Measurements from ENCODE around the gene SEL1L.
"Not testable (repeated sequence)": the region's sequence is repeated elsewhere in the genome, so short reads cannot be mapped to it uniquely, and the experiment has no call there.

The SEL1L gene

DNA sequence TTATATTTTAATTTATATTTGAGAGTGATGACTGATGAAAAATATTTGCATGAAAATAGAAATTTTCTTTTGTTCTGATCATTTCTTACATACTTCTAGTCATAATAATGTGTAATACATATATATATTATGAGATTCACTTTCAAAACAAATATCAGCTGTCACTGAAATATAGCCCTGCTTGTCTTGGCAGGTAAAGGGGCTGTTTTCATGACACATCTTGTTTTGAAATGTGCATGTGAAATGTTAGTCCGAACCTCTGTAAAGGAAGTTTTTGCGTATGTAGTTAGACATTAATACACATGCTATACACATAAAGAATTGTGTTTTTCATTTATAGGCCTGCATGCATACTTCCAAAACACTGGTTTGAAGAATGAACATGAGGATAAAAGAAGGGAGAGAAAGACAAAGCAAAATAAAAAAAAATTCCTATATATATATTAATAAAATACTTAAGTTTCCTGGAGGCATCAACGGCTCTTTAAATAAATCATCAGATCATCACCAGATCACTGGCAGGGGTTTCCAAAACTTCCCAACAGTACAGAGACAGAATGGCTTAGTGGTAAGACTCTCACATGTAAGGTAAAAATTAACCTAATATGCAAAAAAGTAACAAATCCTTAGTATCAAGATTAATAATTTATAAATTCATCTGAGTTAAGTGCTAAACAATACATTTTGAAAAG lies 60.1 kb downstream of the SEL1L start:
- no peak for DNase-seq

DNA sequence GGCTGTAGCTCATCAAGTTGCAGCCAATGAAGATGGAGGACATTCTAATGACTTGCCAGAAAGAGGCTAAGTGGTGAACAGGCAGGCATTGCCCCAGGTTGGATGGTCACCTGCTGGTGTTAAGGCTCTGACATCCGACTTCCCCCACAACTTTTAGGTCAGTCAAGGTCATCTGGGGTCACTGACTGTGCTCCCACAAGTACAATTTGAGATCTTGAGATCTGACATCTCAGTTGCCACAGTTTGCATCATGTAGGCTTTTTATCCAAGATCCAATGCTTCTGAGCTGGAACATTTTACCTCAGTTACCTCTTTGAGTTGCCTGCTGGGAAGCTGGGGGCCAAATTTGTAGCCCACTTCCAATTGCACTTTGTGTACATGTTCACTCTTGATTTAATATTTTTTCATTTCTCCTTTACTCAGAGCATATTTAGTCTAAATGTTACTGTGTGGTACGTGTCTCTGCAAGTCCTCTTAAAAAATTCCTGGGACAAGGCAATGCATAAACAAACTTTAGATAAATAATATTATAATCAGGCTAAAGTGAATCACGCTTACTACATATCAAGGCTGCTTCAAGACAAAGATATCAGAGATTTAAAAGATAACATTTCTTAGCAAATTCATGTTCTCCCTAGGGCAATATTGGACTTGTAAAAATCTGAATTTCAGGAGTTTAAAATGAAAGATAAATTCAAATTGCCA lies 61.4 kb downstream of the SEL1L start:
- no peak for DNase-seq

DNA sequence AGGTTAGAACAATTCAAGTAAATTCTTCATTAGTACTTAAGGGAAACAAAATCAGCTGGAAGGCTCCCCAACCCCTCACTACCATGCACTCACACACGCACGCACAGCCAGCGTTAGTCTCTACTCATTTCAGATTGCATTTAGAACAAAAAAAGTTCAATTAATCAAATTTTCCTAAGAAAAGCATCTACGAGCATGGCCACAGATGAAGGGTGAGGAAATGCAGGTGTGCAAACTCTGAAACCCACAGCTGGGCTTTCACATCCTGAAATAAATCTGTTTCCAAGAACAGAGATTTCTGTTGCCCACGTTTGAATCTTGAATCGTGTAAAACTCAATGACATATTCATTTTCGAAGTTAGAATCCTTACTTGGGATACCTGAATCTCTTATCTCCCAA lies 62.6 kb downstream of the SEL1L start:
- DNase-seq, result no peak

DNA sequence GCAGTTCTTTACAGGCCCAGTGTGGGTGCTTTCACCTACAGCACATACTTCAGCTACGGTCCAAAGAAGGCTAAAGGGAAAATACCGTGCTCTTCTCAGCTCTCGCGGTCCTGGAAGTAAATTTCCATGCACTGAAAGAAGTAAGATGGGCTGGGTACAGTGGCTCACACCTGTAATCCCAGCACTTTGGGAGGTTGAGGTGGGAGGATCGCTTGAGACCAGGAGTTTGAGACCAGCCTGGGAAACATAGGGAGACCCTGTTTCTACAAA lies 63.2 kb downstream of the SEL1L start:
- not testable (repeated sequence) for DNase-seq

DNA sequence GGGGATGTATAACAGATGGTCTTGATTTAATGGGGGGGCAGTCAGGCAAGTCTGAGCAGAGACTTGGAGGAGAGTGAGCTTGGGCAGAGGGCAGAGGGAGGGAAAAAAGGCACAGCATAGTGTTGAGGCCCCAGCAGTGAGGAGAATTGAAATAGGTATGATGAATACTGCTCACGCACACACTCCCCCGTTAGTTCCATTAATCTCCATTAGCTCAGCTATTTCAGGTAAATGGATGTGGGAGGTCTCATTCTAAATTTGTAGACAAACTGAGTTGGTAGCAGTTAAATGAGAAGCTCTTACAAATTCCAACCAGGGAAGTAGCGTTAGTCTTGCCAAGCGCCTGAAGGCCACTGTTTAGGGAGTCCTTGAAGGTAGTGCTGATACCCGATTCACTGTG lies 66.8 kb downstream of the SEL1L start:
- no peak for DNase-seq

DNA sequence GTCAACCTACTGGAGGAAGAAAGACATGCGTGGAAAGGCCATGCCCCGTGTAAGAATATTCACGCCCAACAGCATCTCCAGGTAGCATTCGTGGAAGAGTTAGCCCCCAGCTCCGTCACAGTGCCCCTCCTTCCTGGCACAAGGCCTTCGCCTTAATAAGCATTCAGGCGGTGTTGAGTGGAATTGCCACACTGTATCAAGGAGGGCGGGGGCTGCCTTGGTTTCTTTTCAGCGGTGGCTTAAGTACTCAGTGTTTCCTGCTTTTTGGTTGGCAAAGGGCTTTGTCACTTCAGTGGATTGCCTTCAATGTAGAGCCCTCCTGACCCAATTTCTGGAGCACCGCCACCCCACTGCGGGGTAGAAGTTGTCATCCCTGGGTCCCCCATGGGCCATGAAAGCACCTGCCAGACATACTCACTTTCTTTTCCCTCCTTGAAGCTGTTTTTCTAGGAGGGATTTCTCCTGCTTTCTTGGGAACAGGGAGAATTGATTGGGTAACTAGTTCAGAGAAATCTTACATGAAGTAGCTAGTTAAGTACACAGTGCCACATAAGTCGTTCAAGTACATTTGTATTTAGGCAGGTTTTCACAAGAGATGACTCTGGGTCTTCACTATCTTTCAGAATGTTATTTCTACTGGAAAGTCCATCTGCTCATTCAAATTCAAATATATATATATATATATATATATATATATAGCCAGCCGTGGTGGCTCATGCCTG lies 68.0 kb downstream of the SEL1L start:
- DNase-seq, result no peak

DNA sequence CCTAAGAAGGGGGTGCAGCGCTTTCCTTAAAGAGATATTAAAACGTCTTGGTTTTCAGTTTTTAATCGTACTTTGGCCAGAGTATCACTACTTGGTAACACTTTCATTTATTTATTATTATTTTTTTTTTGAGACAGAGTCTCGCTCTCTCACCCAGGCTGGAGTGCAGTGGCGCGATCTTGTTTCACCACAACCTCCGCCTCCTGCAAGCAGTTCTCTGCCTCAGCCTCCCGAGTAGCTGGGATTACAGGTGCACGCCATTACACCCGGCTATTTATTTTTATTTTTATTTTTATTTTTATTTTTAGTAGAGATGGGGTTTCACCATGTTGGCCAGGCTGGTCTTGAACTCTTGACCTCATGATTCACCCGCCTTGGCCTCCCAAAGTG lies 68.7 kb downstream of the SEL1L start:
- not testable (repeated sequence) for DNase-seq

DNA sequence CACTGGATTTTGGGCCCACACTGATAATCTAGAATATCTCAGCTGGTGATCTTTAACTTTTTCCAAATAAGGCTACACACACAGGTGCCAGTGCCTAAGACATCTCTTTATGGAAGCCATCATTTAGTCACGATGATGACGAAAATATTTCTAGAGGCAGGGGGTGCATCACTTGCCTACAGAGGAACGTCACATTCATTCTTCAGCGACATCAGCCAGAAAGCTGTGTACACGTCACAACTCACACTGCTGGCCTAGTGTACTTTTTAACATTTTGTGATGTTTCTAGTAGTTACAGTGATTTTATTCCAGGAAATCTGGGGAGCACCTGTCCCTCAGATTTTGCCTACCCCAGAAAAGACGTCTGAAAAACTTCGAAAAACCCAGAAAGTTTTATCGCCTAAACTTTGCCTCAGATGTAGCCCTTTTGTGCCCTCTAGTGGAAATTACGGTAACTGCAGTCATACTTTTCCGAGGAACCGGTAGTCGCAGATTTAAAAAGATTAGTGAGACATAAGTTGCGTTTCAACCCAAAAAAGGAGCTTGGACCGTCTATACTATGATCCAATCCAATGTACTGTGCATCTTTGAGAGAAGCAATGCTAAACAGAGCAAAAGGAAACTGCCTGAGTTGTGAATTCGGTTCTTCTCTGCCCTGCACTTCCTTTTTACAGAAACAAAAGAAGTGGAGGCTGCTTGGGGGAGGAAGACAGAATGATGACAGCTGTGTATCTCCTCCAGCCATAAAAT lies 69.2 kb downstream of the SEL1L start:
- no peak for DNase-seq

DNA sequence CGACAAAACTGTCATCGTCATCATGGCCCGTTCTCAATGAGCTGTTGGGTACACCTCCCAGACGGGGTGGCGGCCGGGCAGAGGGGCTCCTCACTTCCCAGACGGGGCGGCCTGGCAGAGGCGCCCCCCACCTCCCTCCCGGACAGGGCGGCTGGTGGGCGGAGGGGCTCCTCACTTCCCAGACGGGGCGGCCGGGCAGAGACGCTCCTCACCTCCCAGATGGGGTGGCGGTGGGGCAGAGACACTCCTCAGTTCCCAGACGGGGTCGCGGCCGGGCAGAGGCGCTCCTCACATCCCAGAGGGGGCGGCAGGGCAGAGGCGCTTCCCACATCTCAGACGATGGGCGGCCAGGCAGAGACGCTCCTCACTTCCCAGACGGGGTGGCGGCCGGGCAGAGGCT lies 71.3 kb downstream of the SEL1L start:
- DNase-seq, result not testable (repeated sequence)

DNA sequence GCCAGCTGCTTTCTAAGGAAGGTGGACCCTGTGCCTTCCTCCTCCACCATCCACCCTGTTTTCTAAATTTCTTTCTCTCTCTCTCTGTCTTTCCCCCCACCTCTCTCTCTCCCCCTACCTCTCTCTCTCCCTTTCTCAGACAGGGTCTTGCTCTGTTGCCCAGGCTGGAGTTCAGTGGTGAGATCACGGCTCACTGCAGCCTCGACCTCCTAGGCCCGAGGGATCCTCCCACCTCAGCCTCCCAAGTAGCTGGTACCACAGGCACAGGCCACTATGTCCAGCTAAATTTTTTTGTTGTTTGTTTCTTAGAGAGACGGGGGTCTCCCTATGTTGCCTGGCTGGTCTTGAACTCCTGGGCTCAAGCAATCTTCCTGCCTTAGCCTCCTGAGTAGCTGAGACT lies 73.7 kb downstream of the SEL1L start:
- no peak for DNase-seq

DNA sequence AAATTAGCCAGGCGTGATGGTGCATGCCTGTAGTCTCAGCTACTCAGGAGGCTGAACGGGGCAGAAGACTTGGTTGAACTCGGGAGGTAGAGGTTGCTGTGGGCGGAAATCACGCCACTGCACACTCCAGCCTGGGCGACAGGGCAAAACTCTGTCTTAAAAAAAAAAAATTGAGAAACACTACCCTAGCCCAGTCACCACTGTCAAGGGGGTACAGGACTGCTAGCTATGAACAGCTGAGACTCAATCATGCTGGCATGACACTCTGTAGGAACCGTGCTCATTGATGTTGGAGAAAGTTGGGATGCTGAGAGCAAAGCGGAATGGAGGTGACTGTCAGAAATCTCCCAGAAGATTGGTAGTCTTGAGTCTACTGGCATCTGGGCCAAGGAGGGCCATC lies 75.3 kb downstream of the SEL1L start:
- DNase-seq, result no peak

DNA sequence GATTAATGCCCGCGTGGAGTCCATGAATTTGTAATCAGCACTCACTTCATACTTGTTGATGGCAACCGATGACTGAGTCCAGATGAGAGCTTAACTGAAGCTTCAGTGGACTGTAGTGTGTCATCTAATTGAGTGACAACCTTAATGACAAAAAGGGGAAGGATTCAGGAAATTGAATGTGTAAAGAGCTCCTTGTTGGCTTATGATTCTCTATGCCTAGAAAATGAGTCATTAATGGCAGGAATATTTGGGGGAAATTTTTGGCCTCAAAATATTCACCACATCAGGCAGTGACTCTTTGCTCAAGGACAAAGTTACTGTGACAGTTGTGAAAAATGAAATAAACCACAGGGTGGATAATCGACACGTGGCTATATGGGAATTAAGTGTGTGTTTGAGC lies 78.3 kb downstream of the SEL1L start:
- DNase-seq, result no peak

DNA sequence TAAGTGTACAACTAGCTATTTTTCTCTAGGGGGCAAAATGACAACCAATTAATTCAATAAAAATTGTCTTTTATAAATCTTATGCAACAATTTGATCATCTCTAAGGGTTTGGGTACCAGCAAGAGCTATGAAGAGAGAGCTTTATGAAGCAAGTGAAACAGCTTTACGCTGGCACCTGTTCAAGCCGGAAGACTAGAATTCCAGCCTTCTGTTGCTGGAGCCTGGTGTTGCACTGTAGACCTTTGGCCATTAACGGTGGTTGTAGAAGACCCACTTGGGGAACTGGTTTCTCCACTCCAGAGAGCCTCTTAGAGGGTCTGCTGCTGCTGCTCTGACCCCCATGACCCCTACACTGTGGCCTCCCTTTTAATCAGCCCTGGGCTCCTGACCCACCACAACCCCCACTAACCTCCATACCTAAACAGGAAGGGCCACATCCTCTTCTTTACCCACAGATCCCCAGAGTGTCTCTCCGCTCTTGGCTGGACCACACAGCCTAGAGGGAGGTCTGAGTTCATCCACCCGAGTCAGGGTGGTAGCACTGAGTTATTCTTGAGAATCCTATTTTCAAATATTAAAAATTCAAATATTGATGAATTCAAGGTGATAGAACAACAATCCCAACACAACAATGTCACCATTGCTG lies 79.0 kb downstream of the SEL1L start:
- DNase-seq, result no peak

DNA sequence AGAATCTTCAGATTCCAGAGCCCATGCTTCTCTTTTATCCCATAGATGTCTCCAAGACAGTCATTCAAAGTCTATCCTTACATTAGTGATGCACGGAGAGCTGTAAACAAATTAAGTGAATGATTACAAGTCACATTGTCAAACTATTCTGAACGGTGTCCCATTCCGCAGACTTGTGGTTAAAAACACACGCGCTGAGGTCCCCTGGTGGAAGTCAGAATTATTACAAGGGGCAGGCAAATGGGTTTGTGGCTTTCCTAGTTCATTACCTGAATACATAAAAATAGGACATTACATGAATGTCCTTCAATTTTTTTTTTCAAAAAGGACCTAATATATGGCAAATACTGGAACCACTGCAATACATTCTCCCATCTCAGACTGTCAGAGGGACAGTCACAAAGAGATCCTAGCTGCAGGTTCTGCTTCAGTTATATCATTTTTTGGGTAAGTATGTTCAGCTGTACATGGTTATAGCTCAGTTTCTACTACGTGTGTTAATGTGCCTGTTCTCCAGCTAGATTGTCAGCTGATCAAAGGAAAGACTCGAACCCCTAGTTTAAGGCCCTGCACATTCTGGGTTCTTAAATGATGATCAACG lies 80.4 kb downstream of the SEL1L start:
- peak; percentile 79 for DNase-seq

DNA sequence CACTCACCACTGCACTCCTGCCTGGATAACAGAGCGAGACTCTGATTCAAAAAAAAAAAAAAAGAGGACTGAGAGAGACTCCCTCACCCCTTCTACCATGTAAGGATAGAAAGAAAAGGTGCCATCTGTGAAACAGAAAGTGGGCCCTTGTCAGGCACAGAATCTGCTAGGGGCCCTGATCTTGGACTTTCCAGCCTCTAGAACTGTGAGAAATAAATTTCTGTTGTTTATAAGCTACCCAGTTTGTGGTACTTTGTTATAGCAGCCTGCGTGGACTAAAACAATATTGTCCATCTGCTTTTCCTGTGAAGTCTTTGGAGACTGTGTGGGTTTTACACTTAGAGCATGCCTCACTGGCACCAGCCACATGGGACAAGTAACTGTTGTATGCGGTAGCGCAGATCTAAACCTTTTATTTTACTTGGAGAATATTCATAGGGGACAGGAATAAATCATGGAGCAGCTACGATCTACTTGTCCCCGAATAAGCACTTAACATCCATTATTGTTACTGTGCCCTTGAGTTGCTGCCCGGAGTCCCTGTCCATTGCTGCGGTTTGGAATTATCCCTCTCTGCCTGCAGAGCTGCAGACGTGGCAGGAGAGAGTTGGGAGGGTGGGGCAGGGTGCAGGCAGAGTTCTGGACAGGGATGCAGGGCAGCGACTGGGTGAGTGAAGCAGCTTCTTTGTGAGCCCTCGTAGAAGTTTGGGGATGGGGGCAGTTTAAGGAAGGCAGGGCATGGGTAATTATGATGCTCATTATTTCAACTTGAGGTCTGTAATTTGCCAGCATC lies 81.1 kb downstream of the SEL1L start:
- no peak for DNase-seq

DNA sequence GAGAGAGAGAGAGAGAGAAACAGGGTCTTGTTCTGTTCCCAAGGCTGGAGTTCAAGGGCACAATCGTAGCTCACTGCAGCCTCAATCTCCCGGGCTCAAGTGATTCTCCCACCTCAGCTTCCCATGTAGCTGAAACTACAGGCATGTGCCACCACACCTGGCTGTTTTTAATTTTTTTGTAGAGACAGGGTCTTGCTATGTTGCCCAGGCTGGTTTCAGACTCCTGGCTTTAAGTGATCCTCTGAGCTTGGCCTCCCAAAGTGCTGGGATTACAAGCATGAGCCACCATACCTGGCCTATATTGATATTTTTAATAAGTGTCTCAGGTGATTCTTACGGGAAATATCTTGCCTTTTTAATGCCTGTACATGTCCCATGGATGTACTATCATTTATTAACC lies 82.7 kb downstream of the SEL1L start:
- DNase-seq, result no peak

DNA sequence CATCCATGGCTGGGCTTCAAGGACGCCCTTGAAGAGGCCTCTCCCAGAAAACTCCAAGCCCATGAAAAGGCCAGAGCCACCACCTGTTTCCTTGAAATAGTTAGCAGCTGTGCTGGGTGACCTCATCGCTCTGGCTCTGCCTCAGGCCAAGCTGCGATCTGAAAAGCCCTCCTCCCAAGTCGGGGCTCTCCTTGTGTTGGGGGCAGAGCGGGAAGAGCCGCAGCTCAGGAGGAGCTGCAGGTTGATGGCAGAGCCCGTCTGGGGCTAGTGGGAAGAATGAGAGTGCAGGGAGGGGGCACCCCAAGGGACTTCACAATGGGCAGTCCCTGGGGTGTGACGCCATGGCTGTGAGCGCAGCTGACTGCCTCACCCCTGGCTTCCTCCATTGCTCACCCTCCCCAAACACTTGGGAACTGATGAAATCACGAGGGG lies 83.5 kb downstream of the SEL1L start:
- no peak for DNase-seq

DNA sequence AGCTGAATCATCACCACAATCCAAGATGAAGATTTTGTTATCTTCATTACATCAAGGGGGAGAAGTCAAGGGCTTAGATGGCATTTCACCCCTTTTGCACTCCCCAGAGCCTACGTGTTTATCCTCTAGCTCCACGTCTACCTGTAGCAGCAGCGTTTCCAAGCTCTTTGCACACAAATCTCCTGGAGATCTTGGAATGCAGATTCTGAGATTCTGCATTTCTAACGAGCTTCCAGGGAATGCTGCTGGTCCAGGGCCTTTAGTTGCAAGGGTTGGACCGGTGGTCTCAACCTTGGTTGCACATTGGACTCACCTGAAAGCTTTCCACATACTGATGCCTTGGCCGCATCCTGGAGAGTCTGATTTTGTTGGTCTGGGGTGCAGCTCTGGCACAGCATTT lies 84.1 kb downstream of the SEL1L start:
- DNase-seq, result no peak

DNA sequence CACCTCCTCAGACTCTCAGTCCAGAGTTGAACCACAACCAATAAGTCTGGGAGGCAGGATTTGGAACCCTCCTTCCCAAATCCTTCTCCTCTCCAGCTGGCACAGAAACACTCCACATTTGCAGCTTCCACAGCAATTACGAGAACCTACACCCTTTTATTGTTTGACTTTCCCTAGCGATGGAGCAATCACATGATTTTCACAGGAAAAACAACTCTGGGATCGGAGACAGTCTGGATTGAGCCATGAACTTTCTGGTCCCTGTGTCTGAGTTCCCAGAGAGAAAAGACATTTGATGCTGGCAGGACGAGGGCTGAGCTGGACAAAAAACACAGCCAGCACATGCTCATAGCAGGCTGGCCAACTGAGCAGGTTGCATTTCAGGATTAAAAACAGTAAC lies 84.5 kb downstream of the SEL1L start:
- no peak for DNase-seq

DNA sequence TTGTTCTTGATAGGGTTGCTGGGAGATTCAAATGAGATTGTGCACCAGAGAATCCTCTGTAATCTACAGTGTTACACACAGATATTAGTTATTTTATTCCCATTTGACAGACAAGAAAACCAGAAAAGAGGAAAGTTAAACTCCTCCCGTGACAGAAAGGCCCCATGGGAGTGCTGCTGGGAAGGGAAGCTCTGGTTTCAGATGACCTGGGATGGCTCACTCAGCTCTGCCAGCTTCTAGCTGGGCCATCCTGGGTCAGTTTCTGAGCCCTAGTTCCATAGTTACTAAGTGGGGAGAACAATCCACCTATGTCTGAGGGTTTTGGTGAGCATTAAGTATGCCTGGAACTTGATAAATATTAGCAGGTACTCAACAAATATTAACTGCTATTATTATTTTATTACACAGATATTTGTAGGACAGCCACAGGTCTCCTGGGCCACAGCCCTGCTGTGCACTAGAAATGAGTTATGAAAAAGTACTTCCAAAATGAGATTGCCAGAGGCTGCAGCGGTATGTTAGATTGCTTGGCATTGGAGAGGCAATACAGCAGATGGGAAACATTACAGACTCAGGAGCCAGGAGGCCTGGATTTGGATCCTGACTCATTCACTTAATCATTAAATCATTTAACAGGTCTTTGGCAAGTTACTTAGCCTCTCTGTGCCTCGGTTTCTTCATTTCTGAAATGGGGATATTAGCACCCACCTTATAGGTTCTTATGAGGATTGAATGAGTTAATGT lies 86.5 kb downstream of the SEL1L start:
- no peak for DNase-seq

All from activated effector memory CD4-positive, alpha-beta T cell treated with anti-CD3 and anti-CD28 coated beads, Interleukin-2, amount 50 U/mL, for 16 hours (primary cell).